Measurements from ENCODE around the gene TGM2.

DNA sequence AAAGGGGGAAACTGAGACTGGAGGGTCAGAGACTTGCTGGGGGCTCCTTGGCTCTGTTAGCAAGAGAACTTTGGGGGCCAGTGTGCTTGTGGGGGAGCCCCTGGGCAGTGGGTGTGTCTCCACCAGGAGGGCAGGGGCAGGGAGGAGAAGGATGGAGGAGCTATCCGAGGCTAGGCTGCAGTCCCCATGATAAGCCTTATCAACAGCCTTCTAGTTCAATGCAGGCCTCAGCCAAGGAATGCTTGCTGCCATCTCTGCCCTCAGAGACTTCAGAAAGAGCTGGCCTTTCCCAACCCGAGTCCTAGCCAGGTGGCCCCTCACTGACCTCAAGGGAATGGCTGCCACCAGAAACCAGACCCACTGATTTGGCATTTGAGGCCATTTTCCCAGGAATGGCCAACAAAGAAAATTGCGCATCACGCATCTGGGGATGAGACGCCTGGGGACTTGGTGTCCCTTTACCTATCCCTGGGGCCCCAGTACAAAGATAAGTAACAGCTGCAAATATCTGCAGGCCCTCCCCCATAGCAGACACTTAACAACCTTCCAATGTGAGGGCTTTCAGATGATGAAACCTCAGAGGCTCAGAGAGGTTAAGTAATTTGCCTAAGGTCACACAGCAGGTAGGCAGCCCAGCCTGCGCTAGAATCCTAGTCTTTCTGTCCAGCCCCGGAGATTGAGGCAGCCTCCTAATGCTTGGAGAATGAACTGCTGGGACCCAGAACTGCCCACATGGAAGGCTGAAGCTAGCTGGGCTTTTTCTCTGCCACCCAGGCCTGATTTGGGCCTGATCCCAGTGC is 4.9 kb downstream of the TGM2 start:
- TF ChIP-seq, protein P1, sequence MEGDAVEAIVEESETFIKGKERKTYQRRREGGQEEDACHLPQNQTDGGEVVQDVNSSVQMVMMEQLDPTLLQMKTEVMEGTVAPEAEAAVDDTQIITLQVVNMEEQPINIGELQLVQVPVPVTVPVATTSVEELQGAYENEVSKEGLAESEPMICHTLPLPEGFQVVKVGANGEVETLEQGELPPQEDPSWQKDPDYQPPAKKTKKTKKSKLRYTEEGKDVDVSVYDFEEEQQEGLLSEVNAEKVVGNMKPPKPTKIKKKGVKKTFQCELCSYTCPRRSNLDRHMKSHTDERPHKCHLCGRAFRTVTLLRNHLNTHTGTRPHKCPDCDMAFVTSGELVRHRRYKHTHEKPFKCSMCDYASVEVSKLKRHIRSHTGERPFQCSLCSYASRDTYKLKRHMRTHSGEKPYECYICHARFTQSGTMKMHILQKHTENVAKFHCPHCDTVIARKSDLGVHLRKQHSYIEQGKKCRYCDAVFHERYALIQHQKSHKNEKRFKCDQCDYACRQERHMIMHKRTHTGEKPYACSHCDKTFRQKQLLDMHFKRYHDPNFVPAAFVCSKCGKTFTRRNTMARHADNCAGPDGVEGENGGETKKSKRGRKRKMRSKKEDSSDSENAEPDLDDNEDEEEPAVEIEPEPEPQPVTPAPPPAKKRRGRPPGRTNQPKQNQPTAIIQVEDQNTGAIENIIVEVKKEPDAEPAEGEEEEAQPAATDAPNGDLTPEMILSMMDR (IDR thresholded peaks at IDR 0.05) = no peak
- TF ChIP-seq POLR2AphosphoS5 (IDR thresholded peaks at IDR 0.05) = no peak

All from esophagus muscularis mucosa (tissue), 3 donors.